PC-9 (cell line): ENCODE results near the gene RHBDL1. TPM values are rescaled to one million over a fixed set of nuclear protein-coding genes. Genes with fewer than 3 reads are reported as not detected.
A peak's percentile ranks its signal among the peaks of the same experiment; 100 is the strongest.

Source experiments
- BruUV-seq: library from RNA; stranded (reverse); fragments of 400-500 nt; replicated peaks from 2 replicates; lab custom pipeline; 2021; lab: Mats Ljungman, UMichigan
- CTCF ChIA-PET: fragments of 300-600 bp; sonication (Branson Sonifier 250); formaldehyde crosslinking; loops from one replicate; lab custom pipeline; 2022; ENCODE audit warnings: antibody characterized with exemption; lab: Charles Lee
- POLR2A ChIA-PET: fragments of 300-600 bp; sonication (Branson Sonifier 250); formaldehyde crosslinking; loops from one replicate; lab custom pipeline; 2022; ENCODE audit warnings: antibody characterized with exemption; ENCODE audit not compliant: unreplicated experiment; lab: Charles Lee
- DNase-seq, 2 experiments: peaks; one replicate each; pipeline versions ENCODE4 v3.0.0 to v3.0.0-alpha.2; 2015 to 2022; ENCODE audit warnings: mixed read lengths in 1 of 2
- H2AFZ ChIP-seq: fragments of 200-600 bp; sonication (generic); 2 replicates; pipeline ENCODE4 v1.8.1; 2017; ENCODE audit warnings: antibody characterized with exemption
- H3F3A ChIP-seq: fragments of 200-600 bp; sonication (generic); 2 replicates; pipeline ENCODE4 v1.8.1; 2017; ENCODE audit warnings: antibody characterized with exemption, mild to moderate bottlenecking, low read depth; ENCODE audit not compliant: insufficient read depth
- H3K27ac ChIP-seq: fragments of 200-600 bp; sonication (generic); 2 replicates; pipeline ENCODE4 v1.6.1; 2016; ENCODE audit warnings: mixed run types
- H3K27me3 ChIP-seq: fragments of 200-600 bp; sonication (generic); 2 replicates; pipeline ENCODE4 v1.6.1; 2016; ENCODE audit warnings: low read depth, mixed run types; ENCODE audit not compliant: insufficient read depth
- H3K36me3 ChIP-seq: fragments of 200-600 bp; sonication (generic); 2 replicates; pipeline ENCODE4 v1.6.1; 2016; ENCODE audit warnings: low read depth, mixed run types
- H3K4me1 ChIP-seq: fragments of 200-600 bp; sonication (generic); replicated peaks from 2 replicates; pipeline ENCODE4 v1.6.1; 2016; ENCODE audit warnings: mixed run types; ENCODE audit not compliant: insufficient read depth
- H3K4me2 ChIP-seq: fragments of 200-600 bp; sonication (generic); 2 replicates; pipeline ENCODE4 v1.6.1; 2017; ENCODE audit warnings: mixed run types
- H3K4me3 ChIP-seq: fragments of 200-600 bp; sonication (generic); 2 replicates; pipeline ENCODE4 v1.6.1; 2016; ENCODE audit warnings: mixed run types
- H3K79me2 ChIP-seq: fragments of 200-600 bp; sonication (generic); 2 replicates; pipeline ENCODE4 v1.6.1; 2017; ENCODE audit warnings: low read depth, mixed run types
- H3K9me2 ChIP-seq: fragments of 200-600 bp; sonication (generic); 2 replicates; pipeline ENCODE4 v1.8.1; 2017; ENCODE audit warnings: mild to moderate bottlenecking; ENCODE audit not compliant: insufficient read depth
- H3K9me3 ChIP-seq: fragments of 200-600 bp; sonication (generic); 2 replicates; pipeline ENCODE4 v1.8.1; 2016; ENCODE audit warnings: low read depth; ENCODE audit not compliant: insufficient read depth
- H4K20me1 ChIP-seq: fragments of 200-600 bp; sonication (generic); 2 replicates; pipeline ENCODE4 v1.8.1; 2017; ENCODE audit not compliant: insufficient read depth
- CTCF ChIP-seq: fragments of 200-600 bp; sonication (generic); conservative IDR thresholded peaks from 2 replicates; pipeline ENCODE4 v1.6.1; 2017; ENCODE audit warnings: mixed run types, antibody characterized with exemption, mild to moderate bottlenecking, moderate library complexity
- EZH2 ChIP-seq: fragments of 200-600 bp; sonication (generic); IDR thresholded peaks from 2 replicates; pipeline ENCODE4 v1.8.0; 2017; ENCODE audit warnings: antibody characterized with exemption, low read depth
- intact Hi-C: fragments of 100-400 bp; cut with micrococcal nuclease; formaldehyde crosslinking; loops from one replicate; pipeline ENCODE4 v1.10.0; 2022; ENCODE audit not compliant: unreplicated experiment
- total RNA-seq: library from RNA; stranded (reverse); gene quantifications from 2 replicates; pipeline ENCODE4 v1.2.3, GENCODE V29; 2021

RHBDL1 gene
- total RNA-seq, 1 experiment from 2014 or later, result 18.1 TPM

DNA sequence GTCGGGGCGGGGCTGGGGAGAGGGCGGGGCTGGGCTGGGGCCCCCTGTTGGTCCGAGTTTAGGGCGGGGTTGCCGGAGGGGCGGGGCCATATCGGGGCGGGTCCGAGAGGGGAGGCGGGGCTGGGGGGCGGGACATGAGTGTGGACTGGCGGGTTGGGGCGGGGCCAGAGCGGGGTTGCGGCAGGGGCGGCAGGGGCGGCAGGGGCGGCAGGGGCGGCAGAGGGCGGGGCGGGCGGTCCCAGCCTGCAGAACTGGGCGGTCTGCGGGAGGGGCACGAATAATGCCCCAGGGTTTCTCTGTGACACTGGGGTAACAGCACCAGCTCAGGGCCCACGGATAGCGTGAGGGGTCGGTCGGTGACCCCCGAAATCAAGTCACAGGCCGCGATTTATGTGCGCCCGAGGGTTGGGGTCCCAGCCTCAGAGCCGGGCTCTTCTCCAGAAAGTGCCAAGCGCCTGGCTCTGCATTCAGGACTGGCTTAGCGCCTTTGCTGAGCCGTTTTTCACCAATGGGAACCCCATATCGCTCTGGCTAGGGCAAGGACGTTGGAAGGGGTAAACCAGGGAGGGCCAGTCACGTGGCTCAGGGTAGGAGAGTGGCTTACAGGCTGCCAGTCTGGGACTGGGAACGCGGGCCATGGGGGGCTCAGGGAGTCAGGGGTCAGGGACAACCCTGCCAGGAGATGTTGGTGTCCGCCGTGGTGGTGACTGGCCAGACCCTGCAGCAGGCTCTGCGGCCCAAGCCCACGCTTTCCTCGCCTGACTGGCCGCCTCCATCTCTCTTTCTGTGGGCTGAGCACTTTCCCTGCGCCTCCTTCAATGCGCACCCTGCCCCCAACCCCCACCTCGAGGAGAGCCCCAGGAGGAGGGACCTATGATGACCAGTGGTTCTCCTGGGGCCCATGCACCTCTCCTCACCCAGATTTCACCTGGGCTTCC is 38.1 kb upstream of the RHBDL1 start:
- Histone ChIP-seq H3K9me3 (no peaks in the 10 kb centered on the region), H3K4me1 (peaks cover 11% of the 10 kb centered on the region; the same call in 1 of the 2 replicates), H3K27me3 (no peaks in the 10 kb centered on the region), H3K79me2 (peaks cover 19% of the 10 kb centered on the region), H3K4me2 (peak overlapping the region; percentile 90), H3K36me3 (no peaks in the 10 kb centered on the region), H3K27ac (0 out of 2 replicates have a peak overlapping the region, but pooled peaks have one; percentile 80), H3K9me2 (no peaks in the 10 kb centered on the region), H4K20me1 (no peaks in the 10 kb centered on the region), H3K4me3 (peak overlapping the region; percentile 80), H3F3A (peaks cover 16% of the 10 kb centered on the region), H2AFZ (peak overlapping the region; percentile 91)
- TF ChIP-seq CTCF (no peak), EZH2 (no peak)
- intact Hi-C loops, result loop anchor here (2.0 kb wide), 1 partner anchor 45 kb away; no protein-coding TSS in a partner anchor
- ChIA-PET POLR2A (interaction anchor here (0.6 to 0.7 kb wide), 4 partner anchors 44 to 854 kb away, joined by 4 to 17 read pairs (median 6); no protein-coding TSS in a partner anchor), CTCF (interaction anchor here (0.5 to 0.9 kb wide), 2 partner anchors 44 to 45 kb away, joined by 3 to 4 read pairs; no protein-coding TSS in a partner anchor)
- no TSS peak for BruUV-seq
- no peak for DNase-seq

DNA sequence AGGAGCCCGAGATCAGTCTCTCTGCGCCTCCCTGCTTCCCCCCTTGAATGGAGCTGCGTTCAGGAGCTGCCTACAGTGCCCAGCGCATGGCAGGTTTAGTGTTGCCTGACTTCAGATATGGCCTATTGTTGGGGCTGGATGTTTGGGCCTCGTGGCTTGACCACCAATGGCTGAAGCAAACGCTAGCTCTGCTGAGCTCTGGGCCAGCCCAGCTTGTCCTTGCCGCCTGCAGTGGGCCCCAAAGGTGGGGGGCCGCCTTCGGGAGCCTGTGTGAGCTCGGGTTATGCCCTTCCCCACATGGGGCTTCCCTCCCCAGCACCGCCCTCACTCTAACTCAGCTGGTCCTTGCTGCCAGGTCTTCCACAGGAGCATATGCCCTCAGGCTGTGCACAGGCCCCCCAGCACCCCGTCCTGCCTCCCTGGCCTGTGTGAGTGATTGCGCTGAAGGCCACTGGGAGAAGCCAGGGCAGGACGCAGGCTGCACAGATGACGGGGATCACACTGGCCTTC is 37.4 kb upstream of the RHBDL1 start:
- POLR2A ChIA-PET, result interaction anchor here (0.7 kb wide), 1 partner anchor 44 kb away, joined by 4 read pairs; no protein-coding TSS in a partner anchor
- H2AFZ ChIP-seq, result no peak overlapping the region

More for the DNA sequence above, 37.4 kb upstream of the RHBDL1 start:
- H3K27me3 ChIP-seq, result no peaks in the 10 kb centered on the region
- intact Hi-C loops, result no loop called here
- no peak overlapping the region for H3K4me3 ChIP-seq
- peaks cover 14% of the 10 kb centered on the region; the same call in 1 of the 2 replicates for H3K4me1 ChIP-seq
- peaks cover 25% of the 10 kb centered on the region for H3K79me2 ChIP-seq
- no peak overlapping the region for H3K4me2 ChIP-seq
- CTCF ChIA-PET, result interaction anchor here (0.5 kb wide), 1 partner anchor 46 kb away, joined by 3 read pairs; no protein-coding TSS in a partner anchor
- TF ChIP-seq CTCF (no peak), EZH2 (no peak)
- BruUV-seq, result no TSS peak
- H3K9me3 ChIP-seq, result no peaks in the 10 kb centered on the region
- no peaks in the 10 kb centered on the region for H3K9me2 ChIP-seq
- DNase-seq, result no peak
- H3K27ac ChIP-seq, result no peak overlapping the region
- peaks cover 16% of the 10 kb centered on the region for H3F3A ChIP-seq
- no peaks in the 10 kb centered on the region for H4K20me1 ChIP-seq
- H3K36me3 ChIP-seq, result no peaks in the 10 kb centered on the region
